ENCODE data around the gene POLR2J2. TPM values are rescaled to one million over a fixed set of nuclear protein-coding genes. Genes with fewer than 3 reads are reported as not detected.
"Not testable (repeated sequence)": the region's sequence is repeated elsewhere in the genome, so short reads cannot be mapped to it uniquely, and the experiment has no call there.

POLR2J2 gene
- total and polyA plus RNA-seq, 2 of the 8 experiments (the other 6 are each of a cell fraction or from before 2014, with no cell fraction given) = 1.8 to 7.7 TPM

GRCh38 chr7:102697642-102698512 is 26.4 kb upstream of the POLR2J2 start:
- H2AK5ac ChIP-seq (ENCODE audit: low read depth, low read length); H2BK12ac ChIP-seq (ENCODE audit: low read depth, low read length); H3K56ac ChIP-seq (replicated peaks; ENCODE audit: insufficient read length, low read depth, low read length); FAIRE-seq; H2BK5ac ChIP-seq (ENCODE audit: low read depth, low read length); H3K4me1 ChIP-seq (replicated peaks in 1 of 4; ENCODE audit: control insufficient read depth in 3 of 4, insufficient read depth in 4 of 4, low read length in 3 of 4); H3K36me3 ChIP-seq (ENCODE audit: control insufficient read depth in 2 of 4, insufficient read depth in 4 of 4, low read length in 3 of 4); H3K27me3 ChIP-seq (replicated peaks in 1 of 4; ENCODE audit: control insufficient read depth in 3 of 4, extremely low read depth in 1 of 4, insufficient read depth in 3 of 4, low read length in 3 of 4); H3K4me2 ChIP-seq (ENCODE audit: insufficient read depth in 1 of 2, low read depth in 2 of 2, low read length in 2 of 2); H3K9me3 ChIP-seq (ENCODE audit: insufficient read depth in 2 of 2, low read depth in 1 of 2, low read length in 1 of 2); H2BK20ac ChIP-seq (ENCODE audit: low read length); H4K91ac ChIP-seq (replicated peaks; ENCODE audit: insufficient read length, low read length); CTCF ChIA-PET (ENCODE audit: partially characterized antibody); H4K5ac ChIP-seq (ENCODE audit: insufficient read length, low read depth, low read length); H4K8ac ChIP-seq (ENCODE audit: extremely low read depth, insufficient read depth, low read length); H3K23me2 ChIP-seq (ENCODE audit: low read depth, low read length); H2BK120ac ChIP-seq (replicated peaks; ENCODE audit: low read depth, low read length); H3K14ac ChIP-seq (ENCODE audit: insufficient read length); H4K20me1 ChIP-seq (replicated peaks in 1 of 2; ENCODE audit: control insufficient read depth in 1 of 2, insufficient read depth in 2 of 2, low read length in 2 of 2); H3K27ac ChIP-seq (ENCODE audit: low read depth, low read length); H3K4ac ChIP-seq (replicated peaks; ENCODE audit: insufficient read length, low read depth, low read length); POLR2A ChIA-PET (ENCODE audit: partially characterized antibody); H3K18ac ChIP-seq (ENCODE audit: extremely low read depth, low read length); H2AFZ ChIP-seq (ENCODE audit: low read length); H2BK15ac ChIP-seq (ENCODE audit: low read length); H3K4me3 ChIP-seq (ENCODE audit: extremely low read depth in 1 of 4, insufficient read depth in 2 of 4, low read depth in 3 of 4, low read length in 4 of 4); H3K9ac ChIP-seq (replicated peaks in 1 of 4; ENCODE audit: extremely low read depth in 1 of 4, low read depth in 3 of 4, low read length in 3 of 4); H3K79me1 ChIP-seq (ENCODE audit: low read depth, low read length); H3K79me2 ChIP-seq (ENCODE audit: control insufficient read depth in 1 of 2, insufficient read depth in 2 of 2, low read length in 2 of 2); DNase-seq (ENCODE audit: low read depth in 1 of 2, low spot score in 2 of 2); H3K23ac ChIP-seq (ENCODE audit: insufficient read length): not testable (repeated sequence)
- WGBS, 2 experiments (ENCODE audit: extremely low coverage in 1 of 2, insufficient coverage in 1 of 2, insufficient read length in 1 of 2, insufficient replicate concordance in 2 of 2, low coverage in 1 of 2, low lambda C conversion rate in 2 of 2, missing lambda C conversion rate in 1 of 2) = 83% methylated on average over 5 of the region's 5 CpGs; no CpG with 5 or more reads in 1 of the 2 experiments

DNA sequence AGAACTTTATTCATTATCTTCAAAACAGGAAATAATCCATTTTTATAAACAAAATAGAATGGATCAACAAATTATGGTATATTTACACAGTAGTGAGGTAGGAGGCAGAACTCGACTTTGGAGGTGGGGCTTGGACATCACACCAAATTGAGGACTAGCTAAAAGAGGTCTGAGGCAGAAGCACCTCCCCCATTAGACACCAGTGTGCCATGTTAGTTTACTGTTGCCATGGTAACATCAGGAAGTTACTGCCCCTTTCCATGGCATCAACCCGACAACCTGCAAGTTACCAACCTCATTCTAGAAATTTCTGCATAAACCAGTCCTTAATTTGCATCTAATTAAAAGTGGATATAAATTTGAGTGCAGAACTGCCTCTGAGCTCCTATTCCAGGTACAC is 24.5 kb upstream of the POLR2J2 start:
- H3K4me3 ChIP-seq (ENCODE audit: extremely low read depth in 1 of 4, insufficient read depth in 2 of 4, low read depth in 3 of 4, low read length in 4 of 4); H3K9ac ChIP-seq (replicated peaks in 1 of 4; ENCODE audit: extremely low read depth in 1 of 4, low read depth in 3 of 4, low read length in 3 of 4); H3K14ac ChIP-seq (ENCODE audit: insufficient read length); H4K5ac ChIP-seq (ENCODE audit: insufficient read length, low read depth, low read length); H3K4ac ChIP-seq (replicated peaks; ENCODE audit: insufficient read length, low read depth, low read length); H3K56ac ChIP-seq (replicated peaks; ENCODE audit: insufficient read length, low read depth, low read length); H3K18ac ChIP-seq (ENCODE audit: extremely low read depth, low read length); H2AK5ac ChIP-seq (ENCODE audit: low read depth, low read length); H2BK5ac ChIP-seq (ENCODE audit: low read depth, low read length); H3K79me1 ChIP-seq (ENCODE audit: low read depth, low read length); CTCF ChIA-PET (ENCODE audit: partially characterized antibody); H3K4me2 ChIP-seq (ENCODE audit: insufficient read depth in 1 of 2, low read depth in 2 of 2, low read length in 2 of 2); H3K23ac ChIP-seq (ENCODE audit: insufficient read length); H2BK120ac ChIP-seq (replicated peaks; ENCODE audit: low read depth, low read length); H2BK12ac ChIP-seq (ENCODE audit: low read depth, low read length); H3K36me3 ChIP-seq (ENCODE audit: control insufficient read depth in 2 of 4, insufficient read depth in 4 of 4, low read length in 3 of 4); H3K4me1 ChIP-seq (replicated peaks in 1 of 4; ENCODE audit: control insufficient read depth in 3 of 4, insufficient read depth in 4 of 4, low read length in 3 of 4); H3K79me2 ChIP-seq (ENCODE audit: control insufficient read depth in 1 of 2, insufficient read depth in 2 of 2, low read length in 2 of 2); H2BK20ac ChIP-seq (ENCODE audit: low read length); H3K23me2 ChIP-seq (ENCODE audit: low read depth, low read length); H2BK15ac ChIP-seq (ENCODE audit: low read length); H4K20me1 ChIP-seq (replicated peaks in 1 of 2; ENCODE audit: control insufficient read depth in 1 of 2, insufficient read depth in 2 of 2, low read length in 2 of 2); H3K27me3 ChIP-seq (replicated peaks in 1 of 4; ENCODE audit: control insufficient read depth in 3 of 4, extremely low read depth in 1 of 4, insufficient read depth in 3 of 4, low read length in 3 of 4); H2AFZ ChIP-seq (ENCODE audit: low read length); H3K9me3 ChIP-seq (ENCODE audit: insufficient read depth in 2 of 2, low read depth in 1 of 2, low read length in 1 of 2); DNase-seq (ENCODE audit: low read depth in 1 of 2, low spot score in 2 of 2); H3K27ac ChIP-seq (ENCODE audit: low read depth, low read length); POLR2A ChIA-PET (ENCODE audit: partially characterized antibody); H4K91ac ChIP-seq (replicated peaks; ENCODE audit: insufficient read length, low read length); H4K8ac ChIP-seq (ENCODE audit: extremely low read depth, insufficient read depth, low read length): not testable (repeated sequence)
- WGBS, 2 experiments (ENCODE audit: extremely low coverage in 1 of 2, insufficient coverage in 1 of 2, insufficient read length in 1 of 2, insufficient replicate concordance in 2 of 2, low coverage in 1 of 2, low lambda C conversion rate in 2 of 2, missing lambda C conversion rate in 1 of 2) = 29% methylated on average over 1 of the region's 2 CpGs; no CpG with 5 or more reads in 1 of the 2 experiments
- peak; percentile 87 for FAIRE-seq
